Naive B cell (primary cell): Measurements from ENCODE around the gene AGTRAP. TPM values are rescaled to one million over a fixed set of nuclear protein-coding genes. Genes with fewer than 3 reads are reported as not detected.

Source experiments
- ATAC-seq, 2 donors: fragments of 150-1000 bp; cut with Tn5 transposase; 2 replicates each; pipeline ENCODE4 v1.10.0; 2021; ENCODE audit warnings: low read depth in 2 of 2, mild to moderate bottlenecking in 2 of 2, moderate library complexity in 2 of 2
- DNase-seq: peaks from one replicate; pipeline ENCODE4 v3.0.0; 2022
- H3K27ac Mint-ChIP-seq, 6 donors: one replicate each; pipeline ENCODE4 v1.8.0; 2020 to 2022; ENCODE audit warnings: mild to moderate bottlenecking in 6 of 6, mixed read lengths in 6 of 6, moderate library complexity in 5 of 6, inconsistent platforms in 2 of 6
- H3K27me3 Mint-ChIP-seq, 3 donors: one replicate each; pipeline ENCODE4 v1.8.0; 2021 to 2022; ENCODE audit warnings: mixed read lengths in 3 of 3, mild to moderate bottlenecking in 1 of 3
- H3K36me3 Mint-ChIP-seq, 2 donors: one replicate each; pipeline ENCODE4 v1.8.0; 2020 to 2022; ENCODE audit warnings: mixed read lengths in 2 of 2, inconsistent platforms in 1 of 2, mild to moderate bottlenecking in 1 of 2
- H3K4me1 Mint-ChIP-seq, 3 donors: one replicate each; pipeline ENCODE4 v1.8.0; 2020 to 2022; ENCODE audit warnings: mixed read lengths in 3 of 3, inconsistent platforms in 1 of 3, mild to moderate bottlenecking in 1 of 3, moderate library complexity in 1 of 3
- H3K4me3 Mint-ChIP-seq, 8 donors: one replicate each; pipeline ENCODE4 v1.8.0; 2020 to 2022; ENCODE audit warnings: mild to moderate bottlenecking in 8 of 8, mixed read lengths in 8 of 8, moderate library complexity in 8 of 8, inconsistent platforms in 2 of 8
- H3K9me3 Mint-ChIP-seq, 7 donors: one replicate each; pipeline ENCODE4 v1.8.0; 2020 to 2022; ENCODE audit warnings: mixed read lengths in 7 of 7, mild to moderate bottlenecking in 5 of 7, inconsistent platforms in 2 of 7, moderate library complexity in 1 of 7
- polyA plus RNA-seq, 6 donors: library from polyadenylated mRNA; unstranded; fragments of 300-500 nt; fragmentation: Illumina TruSeq; gene quantifications; one replicate each; pipeline ENCODE4 v1.2.3, GENCODE V29; 2021; ENCODE audit warnings: low read depth in 6 of 6

Gene AGTRAP
- polyA plus RNA-seq, 6 donors from 2014 or later, result 37.7 to 51.6 (median 46.5) TPM

DNA sequence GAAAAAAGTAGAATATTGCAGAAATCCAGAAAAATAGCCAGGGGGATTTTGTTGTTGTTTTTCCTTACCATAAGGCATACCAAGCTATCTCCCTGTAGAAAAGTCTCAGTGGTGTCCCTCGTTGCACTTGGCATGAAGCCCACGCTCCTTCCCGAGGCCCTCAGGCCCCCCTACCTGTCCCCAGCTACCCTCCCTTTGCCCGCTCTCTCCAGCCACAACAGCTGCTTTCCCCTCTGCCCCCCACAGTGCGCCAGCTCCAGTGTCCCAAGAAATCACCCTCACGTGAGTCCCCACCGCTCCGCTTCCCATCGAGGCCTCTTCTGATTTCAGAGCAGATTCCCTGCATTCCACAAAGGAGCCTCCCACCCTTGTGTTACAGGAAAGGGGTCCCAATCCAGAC, 8.4 kb downstream of the AGTRAP start:
- Mint-ChIP-seq H3K27ac (peak overlapping the region in 1 of 6 donors; percentile 9), H3K36me3 (peaks cover 10 to 13% of the 10 kb centered on the region in 2 donors), H3K4me1 (peaks cover 25 to 38% (median 27%) of the 10 kb centered on the region in 3 donors), H3K4me3 (no peak overlapping the region), H3K9me3 (no peaks in the 10 kb centered on the region), H3K27me3 (no peaks in the 10 kb centered on the region)
- ATAC-seq (no peak), DNase-seq (no peak)

DNA sequence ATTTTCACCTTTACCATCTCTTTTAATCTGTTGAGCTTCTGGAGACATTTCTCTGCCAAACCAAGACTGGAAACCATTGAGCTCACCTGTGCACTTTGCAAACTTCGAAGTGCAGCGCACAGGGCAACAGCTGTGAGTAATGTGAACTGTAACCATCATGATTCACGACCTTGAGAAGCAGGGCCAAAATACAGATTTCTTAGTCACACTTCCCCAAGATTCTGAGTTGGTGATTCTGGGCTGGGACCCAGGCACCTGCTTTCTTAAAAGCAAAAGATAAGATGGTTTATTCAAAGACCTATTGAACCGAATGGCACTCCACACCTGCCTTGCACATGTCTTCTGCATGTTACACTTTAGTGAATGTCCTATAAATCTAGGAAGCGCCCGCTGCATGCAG, 10.2 kb downstream of the AGTRAP start:
- Mint-ChIP-seq H3K27ac (no peak overlapping the region), H3K36me3 (peaks cover 10 to 13% of the 10 kb centered on the region in 2 donors), H3K9me3 (no peaks in the 10 kb centered on the region), H3K4me3 (no peak overlapping the region), H3K4me1 (peaks cover 9 to 24% (median 15%) of the 10 kb centered on the region in 3 donors), H3K27me3 (no peaks in the 10 kb centered on the region)
- DNase-seq (no peak), ATAC-seq (no peak)

DNA sequence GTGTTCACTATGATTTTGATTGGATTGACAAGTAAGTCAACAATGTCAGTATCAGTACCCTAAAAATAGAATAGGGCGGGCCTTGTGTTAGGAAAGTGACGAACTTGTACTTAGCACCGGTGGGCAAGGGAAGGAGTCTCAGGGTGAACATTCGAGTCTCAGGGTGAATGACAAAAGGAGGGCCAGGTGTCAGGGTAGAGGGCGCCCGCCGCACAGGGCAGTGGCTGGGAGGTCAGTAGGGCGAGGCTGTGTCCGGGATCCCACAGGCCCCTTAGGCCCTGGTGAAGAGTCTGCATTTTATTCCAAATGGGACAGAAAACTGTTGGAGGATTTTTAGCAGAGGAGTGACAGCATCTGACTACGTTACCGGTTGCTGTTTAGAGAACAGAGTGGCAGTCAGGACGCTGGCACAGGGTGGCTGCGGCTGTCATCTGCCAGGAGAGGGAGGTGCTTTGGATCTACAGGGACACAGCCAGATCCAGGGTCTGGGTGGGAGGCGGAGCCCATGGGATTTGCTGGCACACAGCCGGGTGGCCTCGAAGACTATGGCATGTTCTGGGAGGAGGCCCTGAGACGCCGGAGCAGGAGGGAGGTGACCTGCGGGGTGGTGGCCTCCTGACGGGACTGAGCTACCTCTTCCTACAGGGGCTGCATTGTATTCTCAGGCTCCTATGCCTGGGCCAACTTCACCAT, 11.0 kb downstream of the AGTRAP start:
- H3K36me3 Mint-ChIP-seq, result peaks cover 10 to 13% of the 10 kb centered on the region in 2 donors

DNA sequence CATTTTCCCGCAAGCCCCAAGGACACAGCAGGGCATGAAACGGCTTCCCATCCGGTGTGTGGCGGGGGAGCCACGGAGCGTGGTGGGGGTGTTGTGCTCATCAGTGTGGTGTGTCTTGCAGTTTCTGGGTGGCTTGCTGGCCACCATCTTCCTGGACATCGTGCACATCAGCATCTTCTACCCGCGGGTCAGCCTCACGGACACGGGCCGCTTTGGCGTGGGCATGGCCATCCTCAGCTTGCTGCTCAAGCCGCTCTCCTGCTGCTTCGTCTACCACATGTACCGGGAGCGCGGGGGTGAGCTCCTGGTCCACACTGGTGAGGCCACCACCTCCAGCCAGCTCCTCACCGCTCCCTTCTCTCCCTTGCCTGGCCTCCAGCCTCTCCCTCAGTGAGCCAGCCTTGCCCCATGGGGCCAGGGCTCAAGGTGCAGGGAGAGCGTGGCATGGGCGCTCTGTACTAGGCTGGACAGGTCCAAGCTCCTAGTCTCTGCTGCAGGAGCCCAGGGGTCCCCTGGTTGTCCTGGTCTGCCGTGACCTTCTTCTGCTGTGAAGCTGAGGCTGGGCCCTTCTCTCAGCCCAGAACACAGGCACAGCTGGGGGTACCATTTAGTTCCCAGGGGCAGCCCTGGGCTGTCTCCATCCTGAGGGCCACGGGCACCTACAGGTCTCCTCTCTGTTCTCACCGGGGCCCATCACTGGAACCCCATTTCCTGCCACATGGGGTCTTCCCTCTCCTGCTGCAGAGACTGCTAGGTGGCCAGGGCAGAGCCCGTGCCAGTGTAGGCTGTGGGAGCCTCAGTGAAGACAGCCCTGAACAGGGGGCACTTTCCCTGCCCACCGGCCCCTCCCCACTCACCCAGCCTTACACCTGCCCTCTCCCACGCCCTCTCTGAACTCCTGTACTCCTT, 12.6 kb downstream of the AGTRAP start:
- H3K9me3 Mint-ChIP-seq, result no peaks in the 10 kb centered on the region
- ATAC-seq, result no peak

More for the DNA sequence above, 11.0 kb downstream of the AGTRAP start:
- Mint-ChIP-seq H3K27ac (peak overlapping the region in 2 of 6 donors; percentile 68 to 69), H3K9me3 (no peaks in the 10 kb centered on the region), H3K4me3 (no peak overlapping the region), H3K27me3 (no peaks in the 10 kb centered on the region), H3K4me1 (peaks cover 5 to 16% (median 13%) of the 10 kb centered on the region in 3 donors)
- no peak for ATAC-seq
- no peak for DNase-seq

DNA sequence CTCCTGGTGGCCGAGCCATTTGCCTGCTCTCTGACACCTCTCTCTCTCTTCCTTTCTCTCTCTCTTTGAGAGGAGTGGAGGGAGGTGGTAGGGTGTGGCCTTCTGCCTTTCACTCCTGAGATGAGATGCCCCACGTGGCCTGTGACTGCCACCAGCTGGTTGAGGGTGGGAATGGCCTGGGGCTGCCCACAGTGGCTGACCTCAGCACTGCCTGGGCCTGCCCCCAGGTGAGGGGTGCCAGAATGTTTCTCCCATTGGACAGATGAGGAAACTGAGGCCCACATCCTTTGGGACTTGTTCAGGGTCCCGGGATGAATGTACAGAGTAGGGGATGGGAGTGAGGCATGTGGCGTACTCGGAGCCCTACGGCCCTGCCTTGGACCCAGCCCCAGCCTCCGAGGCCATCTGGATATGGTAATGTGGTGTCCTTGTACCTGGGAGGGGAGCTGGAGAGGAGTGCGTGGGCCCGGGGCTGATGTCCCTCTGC, 13.3 kb downstream of the AGTRAP start:
- Mint-ChIP-seq H3K27ac (peak overlapping the region in 4 of 6 donors; percentile 33 to 80 (median 75)), H3K4me3 (no peak overlapping the region), H3K4me1 (peaks cover 5 to 9% (median 8%) of the 10 kb centered on the region in 3 donors), H3K36me3 (peaks cover 10 to 13% of the 10 kb centered on the region in 2 donors), H3K27me3 (no peaks in the 10 kb centered on the region), H3K9me3 (no peaks in the 10 kb centered on the region)
- ATAC-seq (peak; percentile 47 to 70), DNase-seq (peak; percentile 42)

More for the DNA sequence above, 12.6 kb downstream of the AGTRAP start:
- no peak for DNase-seq
- Mint-ChIP-seq H3K4me3 (no peak overlapping the region), H3K27me3 (no peaks in the 10 kb centered on the region), H3K4me1 (peaks cover 5 to 9% (median 8%) of the 10 kb centered on the region in 3 donors), H3K27ac (peak overlapping the region in 4 of 6 donors; percentile 33 to 80 (median 75)), H3K36me3 (peaks cover 10 to 13% of the 10 kb centered on the region in 2 donors)

DNA sequence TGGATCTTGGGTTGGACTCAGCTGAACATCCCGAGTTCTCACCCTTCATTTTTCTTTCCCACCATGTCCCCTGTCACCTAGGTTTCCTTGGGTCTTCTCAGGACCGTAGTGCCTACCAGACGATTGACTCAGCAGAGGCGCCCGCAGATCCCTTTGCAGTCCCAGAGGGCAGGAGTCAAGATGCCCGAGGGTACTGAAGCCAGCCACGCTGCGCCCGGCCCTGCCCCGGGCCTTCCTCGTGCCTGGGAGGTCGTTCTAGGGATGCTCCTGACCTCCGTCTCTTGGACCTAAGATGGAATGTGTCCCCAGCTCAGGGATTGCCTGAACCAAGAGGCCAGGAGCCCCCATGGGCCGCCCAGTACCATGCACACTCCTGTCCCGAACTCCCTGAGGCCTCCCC, 14.1 kb downstream of the AGTRAP start:
- H3K27me3 Mint-ChIP-seq, result no peaks in the 10 kb centered on the region
- no peak for ATAC-seq
- H3K4me1 Mint-ChIP-seq, result peaks cover 5 to 9% (median 5%) of the 10 kb centered on the region in 3 donors
- no peak for DNase-seq
- H3K36me3 Mint-ChIP-seq, result peaks cover 10 to 13% of the 10 kb centered on the region in 2 donors
- H3K27ac Mint-ChIP-seq, result no peak overlapping the region
- H3K9me3 Mint-ChIP-seq, result no peaks in the 10 kb centered on the region
- no peak overlapping the region for H3K4me3 Mint-ChIP-seq

DNA sequence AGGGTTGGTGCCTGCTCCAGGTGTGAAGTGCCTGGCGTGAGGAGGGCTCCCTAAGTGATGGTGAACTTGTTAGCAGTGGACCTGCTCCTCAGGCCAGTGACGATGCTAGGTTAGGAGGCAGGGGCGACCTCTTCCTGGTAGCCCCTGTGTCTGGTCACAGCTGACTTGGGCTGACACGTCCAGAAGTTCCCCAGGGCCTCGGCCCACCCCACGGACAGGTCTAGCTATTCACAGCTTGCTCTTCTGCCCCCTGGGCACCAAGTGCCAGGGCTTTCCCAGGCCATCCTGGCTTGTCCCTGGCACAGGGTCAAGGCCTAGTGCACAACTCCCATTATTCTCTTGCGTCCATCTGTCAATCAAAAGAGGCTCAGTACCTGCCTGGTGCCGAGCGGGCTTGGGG, 15.2 kb downstream of the AGTRAP start:
- H3K27ac Mint-ChIP-seq, result no peak overlapping the region
- H3K4me3 Mint-ChIP-seq, result no peak overlapping the region

DNA sequence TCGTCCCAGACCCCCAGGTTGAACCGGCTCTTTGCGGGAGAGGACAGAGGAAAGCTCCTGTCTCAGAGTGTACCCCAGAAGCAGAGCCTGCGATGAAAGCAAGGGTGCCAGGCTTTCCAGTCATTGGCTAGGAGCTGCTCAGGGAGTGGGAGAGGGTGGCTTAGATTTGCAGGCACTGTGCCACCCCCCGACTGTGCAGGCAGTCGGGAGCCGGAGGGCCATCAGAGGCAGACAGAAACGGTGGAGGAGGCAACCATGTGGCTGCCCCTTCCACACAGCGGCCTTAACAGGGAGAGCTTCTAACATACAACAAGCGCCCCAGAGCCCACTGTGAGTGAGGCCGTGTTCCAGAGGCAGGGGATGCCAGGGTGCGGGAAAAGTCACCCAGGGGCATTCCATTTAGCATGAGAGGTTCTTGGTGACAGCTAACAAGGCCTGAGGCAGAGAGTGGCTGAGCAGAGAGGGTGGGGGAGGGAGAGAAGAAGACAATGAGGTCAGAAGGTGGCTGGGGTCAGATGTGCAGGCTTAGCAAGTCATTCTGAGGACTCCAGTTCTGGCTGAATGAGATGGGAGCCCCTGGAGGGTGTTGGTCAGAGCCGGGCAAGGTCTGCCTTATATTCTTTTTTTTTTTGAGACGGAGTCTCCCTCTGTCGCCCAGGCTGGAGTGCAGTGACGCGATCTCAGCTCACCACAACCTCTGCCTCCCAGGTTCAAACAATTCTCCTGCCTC, 16.6 kb downstream of the AGTRAP start:
- Mint-ChIP-seq H3K36me3 (peaks cover 0 to 6% of the 10 kb centered on the region in 2 donors), H3K4me1 (peaks cover 5% of the 10 kb centered on the region in 3 donors), H3K9me3 (no peaks in the 10 kb centered on the region), H3K27ac (no peak overlapping the region), H3K27me3 (peaks cover 4 to 11% (median 6%) of the 10 kb centered on the region in 3 donors), H3K4me3 (no peak overlapping the region)
- ATAC-seq (no peak), DNase-seq (no peak)

More for the DNA sequence above, 15.2 kb downstream of the AGTRAP start:
- Mint-ChIP-seq H3K4me1 (peaks cover 5 to 9% (median 5%) of the 10 kb centered on the region in 3 donors), H3K9me3 (no peaks in the 10 kb centered on the region), H3K36me3 (peaks cover 6 to 13% of the 10 kb centered on the region in 2 donors), H3K27me3 (peaks cover 0 to 4% (median 1%) of the 10 kb centered on the region in 3 donors)
- ATAC-seq (no peak), DNase-seq (no peak)

DNA sequence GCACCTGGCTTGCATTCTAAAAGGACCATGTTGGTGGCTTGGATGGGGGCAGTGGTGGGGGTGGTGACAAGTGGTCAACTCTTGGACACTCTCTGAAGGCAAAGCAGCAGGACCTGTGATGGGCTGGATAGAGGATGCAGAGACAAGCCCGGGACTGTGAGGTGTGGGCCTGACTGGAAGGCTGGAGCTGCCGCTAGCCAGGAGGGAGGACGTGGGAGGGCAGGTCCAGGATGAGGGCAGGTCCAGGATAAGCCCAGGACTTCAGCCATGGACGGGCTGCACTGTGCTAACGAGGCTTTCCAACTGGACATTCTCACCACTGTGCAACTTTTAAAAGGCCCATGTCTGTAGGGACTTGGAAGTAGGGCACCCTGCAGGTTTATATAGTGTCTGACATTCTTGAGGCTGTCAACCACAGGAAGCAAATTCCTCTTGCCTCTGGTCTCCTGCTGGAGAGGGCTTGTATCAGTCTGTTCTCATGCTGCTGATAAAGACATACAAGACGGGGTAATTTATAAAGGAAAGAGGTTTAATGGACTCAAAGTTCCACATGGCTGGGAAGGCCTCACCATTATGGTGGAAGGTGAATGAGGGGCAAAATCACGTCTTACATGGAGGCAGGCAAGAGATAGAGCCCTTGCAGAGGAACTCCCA, 17.7 kb downstream of the AGTRAP start:
- DNase-seq, result no peak

DNA sequence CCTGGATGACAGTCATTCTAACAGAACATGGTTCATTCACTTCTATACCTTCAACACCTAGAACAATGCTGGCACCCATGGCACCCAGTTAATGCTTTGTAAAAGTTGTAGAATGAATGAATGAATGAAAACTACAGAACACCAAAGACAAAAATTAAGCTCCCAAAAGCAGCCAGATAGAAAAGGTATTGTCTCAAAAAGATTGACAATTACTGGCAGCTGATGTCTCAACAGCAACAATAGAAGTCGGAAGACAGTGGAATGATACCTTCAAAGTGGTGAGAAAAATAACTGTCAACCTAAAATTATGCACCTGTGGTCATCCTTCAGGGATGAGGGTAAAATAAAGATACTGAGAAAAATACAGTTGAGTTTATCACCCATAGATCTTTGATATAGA, 21.1 kb downstream of the AGTRAP start:
- peaks cover 0 to 2% (median 0%) of the 10 kb centered on the region in 7 donors for H3K9me3 Mint-ChIP-seq
- H3K36me3 Mint-ChIP-seq, result peaks cover 0 to 8% of the 10 kb centered on the region in 2 donors
- ATAC-seq, result no peak
- H3K4me3 Mint-ChIP-seq, result no peak overlapping the region
- no peak overlapping the region for H3K27ac Mint-ChIP-seq
- DNase-seq, result no peak
- peaks cover 8 to 33% (median 29%) of the 10 kb centered on the region in 3 donors for H3K27me3 Mint-ChIP-seq
- peaks cover 0 to 8% (median 0%) of the 10 kb centered on the region in 3 donors for H3K4me1 Mint-ChIP-seq

More for the DNA sequence above, 17.7 kb downstream of the AGTRAP start:
- Mint-ChIP-seq H3K36me3 (peaks cover 0 to 5% of the 10 kb centered on the region in 2 donors), H3K27me3 (peaks cover 4 to 11% (median 10%) of the 10 kb centered on the region in 3 donors), H3K4me3 (no peak overlapping the region), H3K4me1 (peaks cover 5% of the 10 kb centered on the region in 3 donors), H3K27ac (no peak overlapping the region), H3K9me3 (no peaks in the 10 kb centered on the region)
- ATAC-seq, result no peak

DNA sequence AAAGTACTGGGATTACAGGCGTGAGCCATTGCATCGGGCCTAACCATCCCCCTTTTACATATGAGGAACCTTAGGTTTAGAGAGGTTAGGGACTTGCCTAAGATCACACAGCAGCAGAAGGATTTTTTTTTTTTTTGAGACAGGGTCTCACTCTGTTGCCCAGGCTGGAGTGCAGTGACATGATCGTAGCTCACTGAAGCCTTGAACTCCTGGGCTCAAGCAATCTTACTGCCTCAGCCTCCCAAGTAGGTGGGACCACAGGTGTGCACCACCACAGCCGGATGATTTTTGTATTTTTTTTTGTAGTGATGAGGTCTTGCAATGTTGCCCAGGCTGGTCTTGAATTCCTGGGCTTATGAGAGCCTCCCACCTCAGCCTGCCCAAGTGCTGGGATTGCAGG, 23.9 kb downstream of the AGTRAP start:
- Mint-ChIP-seq H3K27ac (no peak overlapping the region), H3K4me1 (peaks cover 8% of the 10 kb centered on the region in 3 donors), H3K36me3 (peaks cover 0 to 8% of the 10 kb centered on the region in 2 donors)

DNA sequence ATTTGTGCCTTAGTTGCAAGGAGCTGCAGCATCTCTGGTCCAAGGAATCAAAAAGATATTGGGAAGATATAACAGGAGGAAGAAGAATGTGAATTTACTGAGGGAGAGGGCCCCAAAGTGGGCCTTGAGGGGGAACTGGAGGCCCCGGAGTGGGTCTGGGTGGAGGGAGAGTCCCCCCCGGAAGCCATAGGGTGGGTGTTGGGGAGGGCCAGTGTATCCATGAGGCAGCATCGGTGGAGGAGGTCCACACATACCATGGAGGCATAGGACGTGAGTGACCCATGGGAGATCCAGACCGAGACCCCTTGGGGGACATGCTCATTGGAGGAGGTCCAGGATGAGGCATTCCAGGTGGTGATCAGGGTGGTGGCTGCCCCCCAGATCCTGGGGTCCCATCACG, 25.3 kb downstream of the AGTRAP start:
- peaks cover 8% of the 10 kb centered on the region in 3 donors for H3K4me1 Mint-ChIP-seq
- no peak overlapping the region for H3K27ac Mint-ChIP-seq
- DNase-seq, result no peak
- H3K9me3 Mint-ChIP-seq, result peaks cover 0 to 2% (median 0%) of the 10 kb centered on the region in 7 donors
- H3K36me3 Mint-ChIP-seq, result peaks cover 0 to 8% of the 10 kb centered on the region in 2 donors
- H3K4me3 Mint-ChIP-seq, result peak overlapping the region in 3 of 8 donors; percentile 2 to 46 (median 16)
- peaks cover 8 to 57% (median 45%) of the 10 kb centered on the region in 3 donors for H3K27me3 Mint-ChIP-seq
- ATAC-seq, result no peak

More for the DNA sequence above, 23.9 kb downstream of the AGTRAP start:
- H3K4me3 Mint-ChIP-seq, result peak overlapping the region in 2 of 8 donors; percentile 7 to 25
- peaks cover 0 to 2% (median 0%) of the 10 kb centered on the region in 7 donors for H3K9me3 Mint-ChIP-seq
- H3K27me3 Mint-ChIP-seq, result peaks cover 8 to 54% (median 44%) of the 10 kb centered on the region in 3 donors
- DNase-seq, result no peak
- no peak for ATAC-seq
